Ovary (tissue), 9 donors: ENCODE measurements around the gene ITGA3. TPM values are rescaled to one million over a fixed set of nuclear protein-coding genes. Genes with fewer than 3 reads are reported as not detected.

Experiments used
- DNase-seq, 5 donors: peaks; one replicate each; pipeline ENCODE4 v3.0.0-alpha.2; 2019 to 2020
- H3K27ac ChIP-seq, 2 donors: fragments of 200-600 bp; one replicate each; pipeline versions ENCODE4 v1.5.1 to v1.8.0; 2019 to 2022
- H3K27me3 ChIP-seq: fragments of 200-600 bp; one replicate; pipeline ENCODE4 v1.8.0; 2022
- H3K36me3 ChIP-seq: fragments of 200-600 bp; sonication (generic); one replicate; pipeline ENCODE4 v1.5.1; 2019
- H3K4me1 ChIP-seq: one replicate; pipeline ENCODE4 v1.8.1; 2013; ENCODE audit warnings: mild to moderate bottlenecking, moderate library complexity; ENCODE audit not compliant: insufficient read depth
- H3K4me3 ChIP-seq: fragments of 200-600 bp; sonication (generic); one replicate; pipeline ENCODE4 v1.5.1; 2017
- H3K9me3 ChIP-seq, 2 donors: fragments of 200-600 bp in 1 of 2; sonication (generic) in 1 of 2; one replicate each; pipeline versions ENCODE4 v1.5.1 to v1.8.1; 2013 to 2019; ENCODE audit warnings: mild to moderate bottlenecking in 1 of 2, moderate library complexity in 1 of 2
- EP300 ChIP-seq: sonication (generic); formaldehyde crosslinking; IDR thresholded peaks from one replicate; pipeline ENCODE4 v1.6.1; 2017; ENCODE audit warnings: antibody characterized with exemption
- POLR2A ChIP-seq: fragments of 450-650 bp; IDR thresholded peaks from one replicate; pipeline ENCODE4 v1.6.1; 2017; ENCODE audit warnings: antibody characterized with exemption, mild to moderate bottlenecking, moderate library complexity
- WGBS, 3 donors: extraction: QIAGEN DNeasy Blood & Tissue Kit in 1 of 3; methylation state at CpG; one replicate each; pipeline versions ENCODE4 v1.1.5 to v1.1.7; 2013 to 2017; 5-methylcytosine and 5-hydroxymethylcytosine counted together
- intact Hi-C, 4 donors: fragments of 100-400 bp; cut with DNase I; formaldehyde crosslinking; loops; one replicate each; pipeline versions ENCODE4 v1.11.0 to v1.15.1; 2022 to 2023
- polyA plus RNA-seq, 2 donors: library from polyadenylated mRNA; stranded (reverse); fragments of 200-250 nt in 1 of 2; fragments of 350-450 nt in 1 of 2; fragmentation: Illumina TruSeq in 1 of 2; extraction: RNeasy Lipid Tissue Mini Kit (QIAGEN cat#74804) in 1 of 2; gene quantifications; one replicate each; pipeline ENCODE4 v1.2.3, GENCODE V29; 2013 to 2014
- total RNA-seq, 7 donors: library from RNA; depleted of rRNA in 2 of 7; stranded (reverse); fragments of >200 nt in 2 of 7; fragmentation: NEBNext Ultra II Directional in 3 of 7; extraction: Animal tissue kit (Norgen Biotek cat#: 25700) in 3 of 7; gene quantifications; one replicate each; pipeline versions ENCODE4 v1.1.0 to v1.2.4, GENCODE V29; 2016 to 2023
- TF ChIP-seq, protein P1 (sequence below), 3 donors: fragments of 450-650 bp in 2 of 3; fragments of 200-600 bp in 1 of 3; IDR thresholded peaks; one replicate each; pipeline versions ENCODE4 v1.5.1 to v1.8.0; 2016 to 2022; ENCODE audit warnings: antibody characterized with exemption in 3 of 3, mild to moderate bottlenecking in 1 of 3
- donor health status: DM: no; HTN: no; CAD: no; lungs with moderate emphysema.
- donor health status: DM: no; HTN: no; CAD: no.
- donor health status: Bipolar disorder and iron deficiency.
- donor health status: DM: yes; HTN: yes; CAD: no.
- donor health status: DM: no; HTN: no; CAD: no.
- donor health status: DM: yes; HTN: yes; CAD: no.

ITGA3 gene
- total and polyA plus RNA-seq, 9 donors: 23.6 to 132 (median 34.2) TPM

DNA sequence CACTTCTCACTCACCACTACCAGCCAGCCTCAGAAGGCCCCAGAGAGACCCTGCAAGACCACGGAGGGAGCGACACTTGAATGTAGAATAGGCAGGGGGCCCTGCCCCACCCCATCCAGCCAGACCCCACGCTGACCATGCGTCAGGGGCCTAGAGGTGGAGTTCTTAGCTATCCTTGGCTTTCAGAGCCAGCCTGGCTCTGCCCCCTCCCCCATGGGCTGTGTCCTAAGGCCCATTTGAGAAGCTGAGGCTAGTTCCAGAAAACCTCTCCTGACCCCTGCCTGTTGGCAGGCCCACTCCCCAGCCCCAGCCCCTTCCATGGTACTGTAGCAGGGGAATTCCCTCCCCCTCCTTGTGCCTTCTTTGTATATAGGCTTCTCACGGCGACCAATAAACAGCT, 34.2 kb downstream of the ITGA3 start:
- Histone ChIP-seq H3K4me1 (no peaks in the 10 kb centered on the region), H3K36me3 (no peaks in the 10 kb centered on the region), H3K27ac (no peak overlapping the region), H3K4me3 (no peak overlapping the region), H3K27me3 (no peaks in the 10 kb centered on the region), H3K9me3 (no peaks in the 10 kb centered on the region)
- WGBS, 3 donors: 70 to 75% (median 71%) methylated on average over 6 of the region's 6 CpGs
- intact Hi-C loops: loop anchor here in 3 of 4 donors (5.0 to 10.0 kb wide), 3 partner anchors 185 to 207 kb away; partner anchors contain the start of gene TMEM92 (in 1 of the 3)
- no peak for TF ChIP-seq POLR2A
- TF ChIP-seq, protein P1, sequence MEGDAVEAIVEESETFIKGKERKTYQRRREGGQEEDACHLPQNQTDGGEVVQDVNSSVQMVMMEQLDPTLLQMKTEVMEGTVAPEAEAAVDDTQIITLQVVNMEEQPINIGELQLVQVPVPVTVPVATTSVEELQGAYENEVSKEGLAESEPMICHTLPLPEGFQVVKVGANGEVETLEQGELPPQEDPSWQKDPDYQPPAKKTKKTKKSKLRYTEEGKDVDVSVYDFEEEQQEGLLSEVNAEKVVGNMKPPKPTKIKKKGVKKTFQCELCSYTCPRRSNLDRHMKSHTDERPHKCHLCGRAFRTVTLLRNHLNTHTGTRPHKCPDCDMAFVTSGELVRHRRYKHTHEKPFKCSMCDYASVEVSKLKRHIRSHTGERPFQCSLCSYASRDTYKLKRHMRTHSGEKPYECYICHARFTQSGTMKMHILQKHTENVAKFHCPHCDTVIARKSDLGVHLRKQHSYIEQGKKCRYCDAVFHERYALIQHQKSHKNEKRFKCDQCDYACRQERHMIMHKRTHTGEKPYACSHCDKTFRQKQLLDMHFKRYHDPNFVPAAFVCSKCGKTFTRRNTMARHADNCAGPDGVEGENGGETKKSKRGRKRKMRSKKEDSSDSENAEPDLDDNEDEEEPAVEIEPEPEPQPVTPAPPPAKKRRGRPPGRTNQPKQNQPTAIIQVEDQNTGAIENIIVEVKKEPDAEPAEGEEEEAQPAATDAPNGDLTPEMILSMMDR (IDR thresholded peaks at IDR 0.05): no peak
- DNase-seq: no peak

DNA sequence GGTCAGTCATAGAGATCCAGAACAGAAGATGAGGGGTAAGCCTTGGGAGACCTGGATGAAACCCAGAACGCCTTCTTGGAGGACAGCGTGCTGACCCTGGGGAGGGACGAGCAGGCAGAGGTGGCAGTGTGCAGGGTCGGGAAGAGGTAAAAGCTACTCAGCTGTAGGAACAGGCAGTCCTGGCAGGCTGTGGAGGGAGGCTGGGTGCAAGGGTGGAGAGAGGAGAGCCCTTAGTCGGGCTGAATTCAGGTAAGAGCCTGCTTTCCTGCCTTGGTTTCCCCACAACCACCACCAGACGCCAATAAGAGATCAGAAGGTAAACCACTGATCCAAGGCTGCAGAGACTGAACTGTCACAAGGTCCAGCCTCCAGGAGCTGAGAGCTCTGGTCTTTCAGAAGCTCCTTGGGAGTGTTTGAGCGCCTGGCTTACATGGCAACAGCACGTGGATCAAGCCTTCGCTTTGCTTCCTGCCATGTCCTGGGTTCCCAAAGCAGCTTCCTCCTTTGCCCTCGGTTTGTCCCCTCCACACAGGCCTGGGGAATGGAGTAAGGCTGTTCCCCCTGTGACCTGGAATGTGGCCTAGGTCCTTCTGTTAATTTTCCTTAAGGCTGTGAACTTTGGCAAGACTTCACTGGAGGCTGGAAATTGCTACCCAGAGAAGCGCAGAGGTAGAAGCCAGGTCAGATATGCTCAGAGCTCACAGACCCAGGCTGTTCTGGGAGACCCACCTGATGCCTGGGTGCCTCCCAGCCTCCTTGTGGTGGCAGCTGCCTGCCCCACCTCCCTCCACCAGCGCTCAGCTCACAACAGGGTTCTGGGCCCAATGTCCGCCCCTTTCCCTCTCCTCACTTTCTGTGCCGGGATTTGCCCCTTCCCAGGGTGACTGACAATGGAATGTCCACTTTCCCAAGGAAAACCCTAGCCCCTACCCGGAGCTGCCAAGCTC, 35.3 kb downstream of the ITGA3 start:
- Histone ChIP-seq H3K27ac (no peak overlapping the region), H3K36me3 (no peaks in the 10 kb centered on the region), H3K4me1 (peaks cover 2% of the 10 kb centered on the region), H3K9me3 (no peaks in the 10 kb centered on the region), H3K4me3 (no peak overlapping the region), H3K27me3 (no peaks in the 10 kb centered on the region)
- intact Hi-C loops: loop anchor here in 3 of 4 donors (5.0 to 10.0 kb wide), 3 partner anchors 184 to 206 kb away; partner anchors contain the start of gene TMEM92 (in 1 of the 3)
- TF ChIP-seq, protein P1 (IDR thresholded peaks at IDR 0.05): no peak
- no peak for TF ChIP-seq POLR2A
- no peak for TF ChIP-seq EP300
- DNase-seq: no peak
- 69 to 77% (median 76%) methylated on average over 15 of the region's 15 CpGs for WGBS, 3 donors

DNA sequence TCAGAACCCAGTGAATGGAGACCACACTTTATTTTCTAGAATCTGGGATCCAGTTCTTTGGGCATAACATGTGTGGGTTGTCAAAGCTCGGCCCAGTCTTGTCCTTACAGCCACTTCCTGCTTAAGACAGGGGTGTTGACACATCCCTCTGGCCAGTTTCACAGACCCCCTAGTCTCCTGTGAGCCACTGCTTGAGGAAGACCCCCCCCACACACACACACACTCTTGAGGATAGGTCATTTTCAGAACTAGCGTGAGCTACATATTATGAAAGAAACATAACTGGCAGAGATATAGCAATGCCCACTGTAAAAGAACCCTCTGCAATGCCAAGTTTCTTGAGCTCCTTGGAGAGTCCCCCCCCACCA, 36.0 kb downstream of the ITGA3 start:
- TF ChIP-seq EP300 (no peak), POLR2A (no peak)
- TF ChIP-seq, protein P1 (IDR thresholded peaks at IDR 0.05): no peak
- no peak for DNase-seq
- Histone ChIP-seq H3K4me3 (no peak overlapping the region), H3K9me3 (no peaks in the 10 kb centered on the region), H3K27ac (no peak overlapping the region), H3K4me1 (peaks cover 6% of the 10 kb centered on the region), H3K36me3 (no peaks in the 10 kb centered on the region), H3K27me3 (no peaks in the 10 kb centered on the region)
- intact Hi-C loops: loop anchor here in 3 of 4 donors (5.0 to 10.0 kb wide), 3 partner anchors 183 to 205 kb away; partner anchors contain the start of gene TMEM92 (in 1 of the 3)
- 64 to 74% (median 65%) methylated on average over 2 of the region's 2 CpGs for WGBS, 3 donors

DNA sequence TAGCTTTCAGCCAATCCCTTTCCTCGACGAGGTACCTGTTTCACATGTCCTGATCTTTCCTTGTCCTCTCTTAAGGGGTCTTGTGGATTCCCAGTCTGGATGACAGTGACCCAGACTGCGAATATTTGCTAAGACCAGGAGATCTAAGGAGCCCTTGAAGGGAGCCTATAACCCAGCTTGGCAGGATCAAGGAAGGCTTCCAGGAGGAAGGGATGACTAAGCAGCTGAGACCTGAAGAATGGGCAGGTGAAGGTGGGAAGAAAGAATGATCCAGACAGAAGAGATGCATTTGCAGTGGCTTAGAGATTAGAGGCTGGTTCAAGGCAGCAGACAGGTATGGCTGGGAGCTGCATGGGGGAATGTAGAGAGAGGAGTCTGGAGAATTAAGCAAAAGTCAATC, 37.3 kb downstream of the ITGA3 start:
- Histone ChIP-seq H3K27me3 (no peaks in the 10 kb centered on the region), H3K9me3 (no peaks in the 10 kb centered on the region), H3K4me3 (no peak overlapping the region), H3K36me3 (no peaks in the 10 kb centered on the region), H3K4me1 (peaks cover 6% of the 10 kb centered on the region), H3K27ac (no peak overlapping the region)
- DNase-seq: no peak
- intact Hi-C loops: loop anchor here in 3 of 4 donors (5.0 to 10.0 kb wide), 3 partner anchors 182 to 204 kb away; partner anchors contain the start of gene TMEM92 (in 1 of the 3)
- WGBS, 3 donors: 75 to 82% (median 80%) methylated on average over 3 of the region's 3 CpGs
- TF ChIP-seq POLR2A (no peak), EP300 (no peak)

DNA sequence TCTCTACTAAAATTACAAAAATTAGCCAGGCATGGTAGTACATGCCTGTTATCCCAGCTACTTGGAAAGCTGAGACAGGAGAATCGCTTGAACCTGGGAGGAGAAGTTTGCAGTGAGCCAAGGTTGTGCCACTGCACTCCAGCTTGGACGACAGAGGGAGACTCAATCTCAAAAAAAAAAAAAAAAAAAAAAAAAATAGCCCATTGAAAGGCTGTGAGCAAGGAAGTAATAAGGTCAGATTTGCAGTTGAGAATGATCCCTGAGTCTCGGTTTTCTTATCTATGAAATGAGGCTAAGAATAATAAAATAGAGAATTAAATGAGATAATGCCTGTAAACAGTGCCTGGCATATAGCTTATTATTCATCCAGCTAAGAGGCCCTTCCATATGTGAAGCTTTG, 37.9 kb downstream of the ITGA3 start:
- DNase-seq: no peak
- H3K9me3 ChIP-seq: no peaks in the 10 kb centered on the region
- peaks cover 6% of the 10 kb centered on the region for H3K4me1 ChIP-seq
- intact Hi-C loops: loop anchor here in 3 of 4 donors (5.0 to 10.0 kb wide), 3 partner anchors 181 to 203 kb away; partner anchors contain the start of gene TMEM92 (in 1 of the 3)
- no peak for TF ChIP-seq EP300
- TF ChIP-seq, protein P1 (IDR thresholded peaks at IDR 0.05): no peak
- no peak for TF ChIP-seq POLR2A
- H3K4me3 ChIP-seq: no peak overlapping the region
- H3K36me3 ChIP-seq: no peaks in the 10 kb centered on the region
- H3K27me3 ChIP-seq: no peaks in the 10 kb centered on the region
- no peak overlapping the region for H3K27ac ChIP-seq
- 21 to 25% (median 25%) methylated on average over 3 of the region's 3 CpGs for WGBS, 3 donors
